Right renal cortex interstitium (tissue), 3 donors: ENCODE data around the gene COQ4. TPM values are rescaled to one million over a fixed set of nuclear protein-coding genes. Genes with fewer than 3 reads are reported as not detected.
"Not testable (repeated sequence)": the region's sequence is repeated elsewhere in the genome, so short reads cannot be mapped to it uniquely, and the experiment has no call there.

Experiments
- DNase-seq, 3 donors: peaks; one replicate each; pipeline ENCODE4 v3.0.0-alpha.2; 2013; ENCODE audit warnings: low read depth in 3 of 3, low spot score in 2 of 3
- polyA plus RNA-seq, 3 donors: library from polyadenylated mRNA; unstranded; fragments of 120-200 nt; gene quantifications; one replicate each; pipeline ENCODE4 v1.2.1, GENCODE V29; 2013; ENCODE audit not compliant: insufficient read length in 3 of 3

The COQ4 gene
- 10 to 100 TPM; 51.1 to 56.2 (median 53.4) TPM for polyA plus RNA-seq

- peak; percentile 93 to 96 (median 94) for DNase-seq
Observed at GRCh38 chr9:128322404-128323211, at the start of gene COQ4, which contains the start of gene TRUB2. Gene COQ4 (plus strand): TSS chr9:128322839. CDS start chr9:128322859, 20 bp downstream. Gene TRUB2 (minus strand): TSS chr9:128322447. CDS start chr9:128322408, 39 bp downstream.

- no peak for DNase-seq
Observed at GRCh38 chr9:128274245-128274644, 48.4 kb upstream of the COQ4 start.

- DNase-seq: no peak
Observed at GRCh38 chr9:128275198-128276007, 47.2 kb upstream of the COQ4 start, which contains the start of gene GOLGA2. Gene GOLGA2 (minus strand): TSS chr9:128276007. CDS start chr9:128275976, 31 bp downstream.

- DNase-seq: peak; percentile 99
Observed at GRCh38 chr9:128276008-128276573, 46.5 kb upstream of the COQ4 start, which contains the start of gene SWI5. Gene SWI5 (plus strand): TSS chr9:128276276.

- DNase-seq: no peak
Observed at GRCh38 chr9:128276574-128277270, 45.9 kb upstream of the COQ4 start.

- DNase-seq: not testable (repeated sequence)
Observed at GRCh38 chr9:128279088-128280073, 43.3 kb upstream of the COQ4 start.

- DNase-seq: no peak
Observed at GRCh38 chr9:128280084-128280622, 42.5 kb upstream of the COQ4 start.

GRCh38 chr9:128282500-128282899, 40.1 kb upstream of the COQ4 start:
- no peak for DNase-seq

- no peak for DNase-seq
Observed at GRCh38 chr9:128285033-128285784, 37.4 kb upstream of the COQ4 start.

- DNase-seq: no peak
Observed at GRCh38 chr9:128286440-128286839, 36.2 kb upstream of the COQ4 start.

- no peak for DNase-seq
Observed at GRCh38 chr9:128288273-128289004, 34.2 kb upstream of the COQ4 start.

GRCh38 chr9:128292009-128292408, 30.6 kb upstream of the COQ4 start:
- no peak for DNase-seq

GRCh38 chr9:128293091-128293490, 29.5 kb upstream of the COQ4 start:
- no peak for DNase-seq

GRCh38 chr9:128294142-128294541, 28.5 kb upstream of the COQ4 start:
- DNase-seq: no peak

GRCh38 chr9:128296340-128297220, 26.1 kb upstream of the COQ4 start:
- DNase-seq: no peak

GRCh38 chr9:128297221-128297773, 25.3 kb upstream of the COQ4 start:
- no peak for DNase-seq
